MCF 10A (cell line): Measurements from ENCODE around the gene TNIK. TPM values are rescaled to one million over a fixed set of nuclear protein-coding genes. Genes with fewer than 3 reads are reported as not detected.

Experiments used
- BruUV-seq: library from RNA; stranded (reverse); fragments of 400-500 nt; replicated peaks from 2 replicates; lab custom pipeline; 2021; lab: Mats Ljungman, UMichigan
- CTCF ChIA-PET: fragments of 300-600 bp; sonication (Branson Sonifier 250); formaldehyde crosslinking; extraction: SDS; loops from one replicate; lab custom pipeline; 2021; ENCODE audit warnings: antibody characterized with exemption, inconsistent platforms; lab: Yijun Ruan, JAX
- POLR2A ChIA-PET: fragments of 300-600, 350-650 bp; sonication (Branson Sonifier 250); formaldehyde crosslinking; extraction: SDS; loops from one replicate; lab custom pipeline; 2020; ENCODE audit warnings: antibody characterized with exemption, inconsistent platforms; lab: Yijun Ruan, JAX
- DNase-seq: peaks from one replicate; pipeline ENCODE4 v3.0.0-alpha.2; 2018; ENCODE audit not compliant: unreplicated experiment
- H3K27ac Mint-ChIP-seq: one replicate; pipeline ENCODE4 v1.8.0; 2022; ENCODE audit warnings: mild to moderate bottlenecking, low read depth, mixed read lengths; ENCODE audit not compliant: unreplicated experiment
- H3K27me3 Mint-ChIP-seq: one replicate; pipeline ENCODE4 v1.8.0; 2022; ENCODE audit warnings: mixed read lengths; ENCODE audit not compliant: insufficient read depth, unreplicated experiment
- H3K36me3 Mint-ChIP-seq: one replicate; pipeline ENCODE4 v1.8.0; 2022; ENCODE audit warnings: mild to moderate bottlenecking, moderate library complexity, mixed read lengths; ENCODE audit not compliant: insufficient read depth, unreplicated experiment
- H3K4me1 Mint-ChIP-seq: one replicate; pipeline ENCODE4 v1.8.0; 2022; ENCODE audit warnings: mixed read lengths; ENCODE audit not compliant: insufficient read depth, unreplicated experiment
- H3K4me3 Mint-ChIP-seq: one replicate; pipeline ENCODE4 v1.8.0; 2022; ENCODE audit warnings: mild to moderate bottlenecking, moderate library complexity, mixed read lengths; ENCODE audit not compliant: unreplicated experiment
- H3K9me3 Mint-ChIP-seq: one replicate; pipeline ENCODE4 v1.8.0; 2022; ENCODE audit warnings: mixed read lengths; ENCODE audit not compliant: unreplicated experiment
- CTCF ChIP-seq: fragments of 200-600 bp; IDR thresholded peaks from one replicate; pipeline ENCODE4 v1.8.0; 2022; ENCODE audit warnings: antibody characterized with exemption, mild to moderate bottlenecking; ENCODE audit not compliant: unreplicated experiment
- intact Hi-C: fragments of 100-400 bp; cut with micrococcal nuclease; formaldehyde crosslinking; loops from 2 replicates; pipeline ENCODE4 v1.14.1; 2022
- total RNA-seq: library from RNA; stranded (reverse); gene quantifications from 2 replicates; pipeline ENCODE4 v1.2.3, GENCODE V29; 2022

The TNIK gene
- total RNA-seq, 1 experiment from 2014 or later = 3.4 TPM

GRCh38 chr3:171225165-171225564, 235.0 kb downstream of the TNIK start:
- Mint-ChIP-seq H3K27me3 (no peaks in the 10 kb centered on the region), H3K27ac (no peak overlapping the region), H3K9me3 (no peaks in the 10 kb centered on the region), H3K4me3 (no peak overlapping the region), H3K36me3 (no peaks in the 10 kb centered on the region), H3K4me1 (no peaks in the 10 kb centered on the region)
- no TSS peak for BruUV-seq
- no peak for DNase-seq
- CTCF ChIA-PET = interaction anchor here (0.6 to 1.3 kb wide), 2 partner anchors 31 to 534 kb away, joined by 3 to 4 read pairs; no protein-coding TSS in a partner anchor
- no peak for TF ChIP-seq CTCF
- POLR2A ChIA-PET = interaction anchor here (1.1 to 1.6 kb wide), 2 partner anchors 26 to 236 kb away, joined by 3 read pairs; no protein-coding TSS in a partner anchor
- intact Hi-C loops = no loop called here

DNA sequence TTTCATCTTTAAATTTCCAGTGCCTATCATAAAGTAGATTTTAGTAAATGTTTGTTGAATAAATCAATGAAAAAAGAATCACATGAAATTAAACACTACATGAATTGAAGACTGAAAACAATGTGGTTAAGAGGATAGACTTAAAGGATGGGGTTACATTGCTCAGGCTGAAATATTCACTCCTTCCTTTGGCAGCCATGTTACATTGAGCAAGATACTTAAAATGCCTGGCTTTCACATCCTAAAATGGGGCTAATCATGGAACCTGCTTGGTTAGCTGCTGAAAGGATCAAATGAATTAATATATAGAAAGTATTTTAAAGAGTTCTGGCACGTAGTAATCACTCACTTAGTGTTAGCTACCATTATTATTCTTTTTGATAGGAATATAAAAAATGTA, 236.8 kb downstream of the TNIK start:
- POLR2A ChIA-PET = interaction anchor here (0.7 to 1.1 kb wide), 2 partner anchors 9 to 156 kb away, joined by 3 to 5 read pairs; no protein-coding TSS in a partner anchor
- no peaks in the 10 kb centered on the region for H3K36me3 Mint-ChIP-seq
- TF ChIP-seq CTCF = no peak
- DNase-seq = no peak
- no TSS peak for BruUV-seq
- intact Hi-C loops = no loop called here
- no peaks in the 10 kb centered on the region for H3K4me1 Mint-ChIP-seq
- no peak overlapping the region for H3K27ac Mint-ChIP-seq
- CTCF ChIA-PET = interaction anchor here (0.6 to 1.1 kb wide), 3 partner anchors 34 to 1454 kb away, joined by 3 read pairs; partner anchors contain the start of gene ACTRT3
- H3K27me3 Mint-ChIP-seq = no peaks in the 10 kb centered on the region
- no peak overlapping the region for H3K4me3 Mint-ChIP-seq
- H3K9me3 Mint-ChIP-seq = no peaks in the 10 kb centered on the region

GRCh38 chr3:171222995-171223394, 237.2 kb downstream of the TNIK start:
- H3K4me3 Mint-ChIP-seq = no peak overlapping the region
- H3K36me3 Mint-ChIP-seq = no peaks in the 10 kb centered on the region
- ChIA-PET POLR2A (interaction anchor here (0.7 to 1.1 kb wide), 2 partner anchors 9 to 156 kb away, joined by 3 to 5 read pairs; no protein-coding TSS in a partner anchor), CTCF (interaction anchor here (0.6 to 1.0 kb wide), 3 partner anchors 26 to 1454 kb away, joined by 3 read pairs; partner anchors contain the start of gene ACTRT3)
- BruUV-seq = no TSS peak
- H3K4me1 Mint-ChIP-seq = no peaks in the 10 kb centered on the region
- intact Hi-C loops = no loop called here
- no peak for DNase-seq
- H3K9me3 Mint-ChIP-seq = no peaks in the 10 kb centered on the region
- H3K27me3 Mint-ChIP-seq = no peaks in the 10 kb centered on the region
- no peak for TF ChIP-seq CTCF
- H3K27ac Mint-ChIP-seq = no peak overlapping the region

GRCh38 chr3:171221597-171221996, 238.6 kb downstream of the TNIK start:
- POLR2A ChIA-PET = no interaction called here
- no peak overlapping the region for H3K4me3 Mint-ChIP-seq
- H3K9me3 Mint-ChIP-seq = no peaks in the 10 kb centered on the region
- intact Hi-C loops = no loop called here
- no peak for TF ChIP-seq CTCF
- H3K36me3 Mint-ChIP-seq = no peaks in the 10 kb centered on the region
- CTCF ChIA-PET = interaction anchor here (0.5 to 0.6 kb wide), 2 partner anchors 231 to 361 kb away, joined by 3 to 4 read pairs; no protein-coding TSS in a partner anchor
- H3K27ac Mint-ChIP-seq = no peak overlapping the region
- no peaks in the 10 kb centered on the region for H3K4me1 Mint-ChIP-seq
- no peak for DNase-seq
- no peaks in the 10 kb centered on the region for H3K27me3 Mint-ChIP-seq
- BruUV-seq = no TSS peak
